NCI-H69 (cell line): ENCODE data around the gene HELZ2.
A peak's percentile ranks its signal among the peaks of the same experiment; 100 is the strongest.

Source experiments
- DNase-seq: peaks from one replicate; lab custom pipeline; 2025; lab: John Stamatoyannopoulos, UW

The HELZ2 gene

GRCh38 chr20:63552481-63553249, 21.4 kb downstream of the HELZ2 start:
- peak; percentile 77 for DNase-seq

GRCh38 chr20:63551068-63551467, 23.0 kb downstream of the HELZ2 start:
- DNase-seq: no peak

- DNase-seq: no peak
Observed at GRCh38 chr20:63549679-63550282, 24.3 kb downstream of the HELZ2 start.

GRCh38 chr20:63549019-63549418, 25.0 kb downstream of the HELZ2 start:
- no peak for DNase-seq

GRCh38 chr20:63548542-63548941, 25.5 kb downstream of the HELZ2 start:
- no peak for DNase-seq

GRCh38 chr20:63547725-63548480, 26.1 kb downstream of the HELZ2 start, which contains the start of gene SRMS:
Gene SRMS, minus strand, starts transcription at chr20:63547749. Its CDS starts 286 bp downstream, at chr20:63547463.
- DNase-seq: no peak

- DNase-seq: no peak
Observed at GRCh38 chr20:63546956-63547724, 26.9 kb downstream of the HELZ2 start.

GRCh38 chr20:63546256-63546955, 27.6 kb downstream of the HELZ2 start:
- no peak for DNase-seq

GRCh38 chr20:63545814-63546213, 28.2 kb downstream of the HELZ2 start:
- DNase-seq: peak; percentile 74

- peak; percentile 59 for DNase-seq
Observed at GRCh38 chr20:63544958-63545516, 29.0 kb downstream of the HELZ2 start.

- no peak for DNase-seq
Observed at GRCh38 chr20:63544241-63544957, 29.6 kb downstream of the HELZ2 start.

- DNase-seq: no peak
Observed at GRCh38 chr20:63543733-63544132, 30.3 kb downstream of the HELZ2 start.

GRCh38 chr20:63543131-63543530, 30.9 kb downstream of the HELZ2 start:
- DNase-seq: no peak

- no peak for DNase-seq
Observed at GRCh38 chr20:63542696-63543095, 31.3 kb downstream of the HELZ2 start.

GRCh38 chr20:63542031-63542559, 31.9 kb downstream of the HELZ2 start:
- DNase-seq: peak; percentile 87

- no peak for DNase-seq
Observed at GRCh38 chr20:63541371-63541770, 32.7 kb downstream of the HELZ2 start.

GRCh38 chr20:63540417-63541186, 33.4 kb downstream of the HELZ2 start:
- DNase-seq: no peak

- no peak for DNase-seq
Observed at GRCh38 chr20:63539441-63540370, 34.3 kb downstream of the HELZ2 start.
